ENCODE results near the gene RNPEP. TPM values are rescaled to one million over a fixed set of nuclear protein-coding genes. Genes with fewer than 3 reads are reported as not detected.

The RNPEP gene
- polyA plus RNA-seq, 3 donors: 108 to 153 (median 127) TPM

DNA sequence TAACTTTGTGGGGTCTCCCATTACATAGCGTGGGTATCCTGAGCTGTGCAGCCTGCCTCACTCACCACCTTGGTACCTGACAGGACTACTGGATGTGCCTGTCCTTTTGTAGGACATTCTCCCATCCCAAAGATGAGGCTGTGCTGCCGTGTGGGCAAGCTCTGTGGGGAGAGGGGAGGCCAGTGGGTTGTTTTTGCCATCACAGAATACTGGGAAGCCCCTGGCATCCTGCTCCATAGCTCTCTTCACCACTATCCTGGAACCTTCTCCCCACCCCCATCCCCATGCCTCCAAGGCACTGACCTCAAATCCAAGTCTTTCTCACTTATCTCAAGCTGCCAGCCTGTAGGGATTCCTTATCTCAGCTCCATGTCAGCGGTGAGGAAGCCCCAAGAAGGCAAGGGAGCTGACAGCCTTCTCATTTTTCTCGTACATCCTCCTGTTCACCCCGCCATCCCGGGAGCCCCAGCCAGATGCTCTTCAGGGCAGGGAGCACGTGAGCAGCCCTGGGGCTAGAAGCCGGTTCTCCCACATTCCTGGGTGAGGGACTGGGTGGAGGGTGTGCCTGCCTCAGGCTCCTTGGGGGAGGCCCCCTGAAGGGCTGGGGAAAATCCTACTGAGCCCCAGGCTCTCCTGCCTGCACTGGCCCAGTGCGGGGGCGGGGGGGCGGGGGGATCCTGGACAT, 25.5 kb downstream of the RNPEP start:
- WGBS (ENCODE audit: insufficient coverage): 87% methylated on average over 2 of the region's 11 CpGs
- Histone ChIP-seq H2AFZ (ENCODE audit: insufficient read depth, low read depth, low read length, poor library complexity, severe bottlenecking) (no peak overlapping the region), H3K9ac (ENCODE audit: insufficient read depth, low read length, poor library complexity, severe bottlenecking) (no peak overlapping the region), H3K79me2 (ENCODE audit: insufficient read depth, low read length) (no peaks in the 10 kb centered on the region), H3K4me1 (ENCODE audit: control insufficient read depth in 1 of 2, insufficient read depth in 2 of 2, low read length in 2 of 2) (no peaks in the 10 kb centered on the region), H3K9me3 (replicated peaks in 1 of 2; ENCODE audit: control insufficient read depth in 1 of 2, insufficient read depth in 1 of 2, low read length in 2 of 2) (no peaks in the 10 kb centered on the region), H3K4me2 (replicated peaks; ENCODE audit: extremely low read depth, low read length, poor library complexity, severe bottlenecking) (no peak overlapping the region), H4K20me1 (ENCODE audit: insufficient read depth, low read length) (peaks cover 33% of the 10 kb centered on the region), H3K36me3 (replicated peaks in 1 of 2; ENCODE audit: control insufficient read depth in 1 of 2, insufficient read depth in 2 of 2, low read length in 2 of 2) (peaks cover 46 to 68% of the 10 kb centered on the region in 2 donors), H3K4me3 (replicated peaks in 1 of 3; ENCODE audit: low read depth in 2 of 3, low read length in 3 of 3) (no peak overlapping the region), H3K27me3 (ENCODE audit: control insufficient read depth in 2 of 2, insufficient read depth in 2 of 2, low read length in 2 of 2) (no peaks in the 10 kb centered on the region), H3K27ac (ENCODE audit: low read depth in 1 of 2, low read length in 2 of 2) (peak overlapping the region in 1 of 2 donors; percentile 20)
- H3K27ac Mint-ChIP-seq: peak overlapping the region in 2 of 7 donors; percentile 41 to 63
- H3K9me3 Mint-ChIP-seq: peaks cover 0 to 2% (median 0%) of the 10 kb centered on the region in 7 donors
- H3K4me1 Mint-ChIP-seq: no peaks in the 10 kb centered on the region
- intact Hi-C loops (cut with micrococcal nuclease): loop anchor here in 1 of 2 donors (10.0 kb wide), 1 partner anchor 117 kb away; the partner anchor contains the start of gene GPR37L1
- peaks cover 46 to 64% of the 10 kb centered on the region in 2 donors for H3K36me3 Mint-ChIP-seq
- no peak for DNase-seq
- TF ChIP-seq, protein P1, sequence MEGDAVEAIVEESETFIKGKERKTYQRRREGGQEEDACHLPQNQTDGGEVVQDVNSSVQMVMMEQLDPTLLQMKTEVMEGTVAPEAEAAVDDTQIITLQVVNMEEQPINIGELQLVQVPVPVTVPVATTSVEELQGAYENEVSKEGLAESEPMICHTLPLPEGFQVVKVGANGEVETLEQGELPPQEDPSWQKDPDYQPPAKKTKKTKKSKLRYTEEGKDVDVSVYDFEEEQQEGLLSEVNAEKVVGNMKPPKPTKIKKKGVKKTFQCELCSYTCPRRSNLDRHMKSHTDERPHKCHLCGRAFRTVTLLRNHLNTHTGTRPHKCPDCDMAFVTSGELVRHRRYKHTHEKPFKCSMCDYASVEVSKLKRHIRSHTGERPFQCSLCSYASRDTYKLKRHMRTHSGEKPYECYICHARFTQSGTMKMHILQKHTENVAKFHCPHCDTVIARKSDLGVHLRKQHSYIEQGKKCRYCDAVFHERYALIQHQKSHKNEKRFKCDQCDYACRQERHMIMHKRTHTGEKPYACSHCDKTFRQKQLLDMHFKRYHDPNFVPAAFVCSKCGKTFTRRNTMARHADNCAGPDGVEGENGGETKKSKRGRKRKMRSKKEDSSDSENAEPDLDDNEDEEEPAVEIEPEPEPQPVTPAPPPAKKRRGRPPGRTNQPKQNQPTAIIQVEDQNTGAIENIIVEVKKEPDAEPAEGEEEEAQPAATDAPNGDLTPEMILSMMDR (IDR thresholded peaks at IDR 0.05): no peak
- peaks cover 0 to 3% (median 3%) of the 10 kb centered on the region in 3 donors for H3K27me3 Mint-ChIP-seq (ENCODE audit: low read depth in 3 of 3)
- no peak overlapping the region for H3K4me3 Mint-ChIP-seq

DNA sequence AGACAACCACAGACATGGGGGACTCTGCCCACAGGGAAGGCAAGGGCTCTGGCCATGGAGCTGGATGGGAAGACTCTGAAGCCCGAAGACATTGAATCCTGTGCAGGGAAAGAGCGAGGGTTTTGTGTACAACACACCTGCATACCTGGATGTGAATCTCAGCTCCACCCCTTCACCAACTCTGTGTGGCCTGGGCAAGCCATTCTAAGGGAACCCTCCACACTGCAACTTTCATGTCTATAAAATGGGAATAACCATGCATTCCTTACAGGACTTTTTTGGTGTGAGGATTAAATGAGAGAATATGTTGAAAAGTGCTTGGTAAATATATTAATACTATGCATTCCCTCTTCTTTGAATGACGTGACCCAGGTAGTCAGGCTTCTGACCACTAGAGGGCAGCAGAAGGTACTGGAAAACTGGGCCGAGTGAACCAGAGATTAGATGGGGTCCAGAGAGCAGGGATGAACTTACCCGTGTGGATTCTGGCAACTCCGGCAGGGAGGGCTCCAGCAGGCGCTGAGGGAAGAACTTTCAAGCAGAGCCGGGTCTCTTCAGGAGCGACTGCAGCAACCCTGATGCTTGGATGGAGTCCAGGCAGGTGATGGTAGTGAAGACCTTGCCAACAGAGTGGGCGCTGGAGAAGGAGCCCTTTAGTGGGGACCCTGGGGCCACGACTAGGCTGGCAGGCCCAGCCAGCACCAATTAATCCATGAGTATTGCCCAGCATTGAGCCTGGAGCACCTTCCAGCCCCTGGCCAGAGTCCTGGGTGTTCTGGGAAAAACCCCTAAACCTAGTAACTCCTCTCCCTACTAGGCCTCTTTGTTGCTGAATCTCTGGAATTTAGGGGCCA, 27.1 kb downstream of the RNPEP start:
- 40% methylated on average over 10 of the region's 11 CpGs for WGBS (ENCODE audit: insufficient coverage)
- H3K4me1 ChIP-seq (ENCODE audit: control insufficient read depth in 1 of 2, insufficient read depth in 2 of 2, low read length in 2 of 2): no peaks in the 10 kb centered on the region
- Mint-ChIP-seq H3K36me3 (peaks cover 33 to 57% of the 10 kb centered on the region in 2 donors), H3K27me3 (ENCODE audit: low read depth in 3 of 3) (peaks cover 0 to 2% (median 1%) of the 10 kb centered on the region in 3 donors), H3K4me3 (no peak overlapping the region), H3K4me1 (no peaks in the 10 kb centered on the region), H3K9me3 (no peaks in the 10 kb centered on the region), H3K27ac (peak overlapping the region in 1 of 7 donors; percentile 13)
- DNase-seq: peak; percentile 34 to 45 (median 35)
- peaks cover 20% of the 10 kb centered on the region for H4K20me1 ChIP-seq (ENCODE audit: insufficient read depth, low read length)
- H3K79me2 ChIP-seq (ENCODE audit: insufficient read depth, low read length): no peaks in the 10 kb centered on the region
- no peak overlapping the region for H2AFZ ChIP-seq (ENCODE audit: insufficient read depth, low read depth, low read length, poor library complexity, severe bottlenecking)
- no peak overlapping the region for H3K4me3 ChIP-seq (replicated peaks in 1 of 3; ENCODE audit: low read depth in 2 of 3, low read length in 3 of 3)
- H3K36me3 ChIP-seq (replicated peaks in 1 of 2; ENCODE audit: control insufficient read depth in 1 of 2, insufficient read depth in 2 of 2, low read length in 2 of 2): peaks cover 30 to 60% of the 10 kb centered on the region in 2 donors
- TF ChIP-seq, protein P1 (IDR thresholded peaks at IDR 0.05): peak; percentile 92
- no peak overlapping the region for H3K9ac ChIP-seq (ENCODE audit: insufficient read depth, low read length, poor library complexity, severe bottlenecking)
- H3K27me3 ChIP-seq (ENCODE audit: control insufficient read depth in 2 of 2, insufficient read depth in 2 of 2, low read length in 2 of 2): no peaks in the 10 kb centered on the region
- intact Hi-C loops (cut with micrococcal nuclease): loop anchor here in 1 of 2 donors (10.0 kb wide), 1 partner anchor 115 kb away; the partner anchor contains the start of gene GPR37L1
- H3K4me2 ChIP-seq (replicated peaks; ENCODE audit: extremely low read depth, low read length, poor library complexity, severe bottlenecking): no peak overlapping the region
- H3K9me3 ChIP-seq (replicated peaks in 1 of 2; ENCODE audit: control insufficient read depth in 1 of 2, insufficient read depth in 1 of 2, low read length in 2 of 2): no peaks in the 10 kb centered on the region
- H3K27ac ChIP-seq (ENCODE audit: low read depth in 1 of 2, low read length in 2 of 2): no peak overlapping the region

Measured in CD14-positive monocyte (primary cell).